Type B pancreatic cell (in vitro differentiated cells): ENCODE measurements around the gene SPATA24. TPM values are rescaled to one million over a fixed set of nuclear protein-coding genes. Genes with fewer than 3 reads are reported as not detected.

ENCODE experiments used
- DNase-seq: peaks from one replicate; pipeline ENCODE4 v3.0.0; 2021; ENCODE audit warnings: mixed read lengths; ENCODE audit not compliant: unreplicated experiment; ENCODE audit errors: extremely low spot score
- H3K27ac Mint-ChIP-seq: 2 replicates; pipeline ENCODE4 v1.8.0; 2021; ENCODE audit warnings: mild to moderate bottlenecking, mixed read lengths
- H3K27me3 Mint-ChIP-seq: 2 replicates; pipeline ENCODE4 v1.8.0; 2021; ENCODE audit warnings: mixed read lengths
- H3K36me3 Mint-ChIP-seq: 2 replicates; pipeline ENCODE4 v1.8.0; 2021; ENCODE audit warnings: mixed read lengths
- H3K4me1 Mint-ChIP-seq: one replicate; pipeline ENCODE4 v1.8.0; 2021; ENCODE audit warnings: mixed read lengths; ENCODE audit not compliant: unreplicated experiment
- H3K4me3 Mint-ChIP-seq: 2 replicates; pipeline ENCODE4 v1.8.0; 2021; ENCODE audit warnings: mild to moderate bottlenecking, mixed read lengths
- H3K9me3 Mint-ChIP-seq: 2 replicates; pipeline ENCODE4 v1.8.0; 2021; ENCODE audit warnings: mixed read lengths
- total RNA-seq: library from RNA; stranded (reverse); gene quantifications from 2 replicates; pipeline ENCODE4 v1.2.1, GENCODE V29; 2021; ENCODE audit warnings: low replicate concordance
- TF ChIP-seq, protein P1 (sequence below): fragments of 200-600 bp; sonication (generic); conservative IDR thresholded peaks from 2 replicates; pipeline ENCODE4 v1.5.0; 2021; ENCODE audit warnings: antibody characterized with exemption, mild to moderate bottlenecking

The SPATA24 gene
- total RNA-seq, 1 donor from 2014 or later, result 7.1 TPM

DNA sequence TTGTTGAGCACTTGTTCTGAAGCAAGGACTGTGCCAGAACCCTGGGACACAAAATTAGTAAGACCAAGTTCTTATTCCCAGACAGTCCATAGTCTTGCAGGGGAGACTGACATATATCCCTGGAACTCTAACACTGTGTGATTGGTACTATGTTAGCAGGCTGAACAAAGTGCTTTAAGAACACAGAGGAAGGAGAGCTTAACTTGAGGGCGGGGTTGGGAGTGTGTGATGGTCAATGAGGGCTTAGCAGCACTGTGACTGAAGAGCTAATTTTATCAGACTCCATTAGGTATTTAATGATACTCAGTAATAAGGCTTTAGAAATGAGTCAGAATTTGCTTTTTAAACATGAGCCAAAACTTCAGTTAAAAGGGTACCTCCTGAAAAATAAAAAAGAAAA is 14.9 kb upstream of the SPATA24 start:
- H3K9me3 Mint-ChIP-seq, result no peaks in the 10 kb centered on the region
- H3K4me1 Mint-ChIP-seq, result peaks cover 9% of the 10 kb centered on the region
- no peak for DNase-seq
- no peak overlapping the region for H3K4me3 Mint-ChIP-seq
- TF ChIP-seq, protein P1, sequence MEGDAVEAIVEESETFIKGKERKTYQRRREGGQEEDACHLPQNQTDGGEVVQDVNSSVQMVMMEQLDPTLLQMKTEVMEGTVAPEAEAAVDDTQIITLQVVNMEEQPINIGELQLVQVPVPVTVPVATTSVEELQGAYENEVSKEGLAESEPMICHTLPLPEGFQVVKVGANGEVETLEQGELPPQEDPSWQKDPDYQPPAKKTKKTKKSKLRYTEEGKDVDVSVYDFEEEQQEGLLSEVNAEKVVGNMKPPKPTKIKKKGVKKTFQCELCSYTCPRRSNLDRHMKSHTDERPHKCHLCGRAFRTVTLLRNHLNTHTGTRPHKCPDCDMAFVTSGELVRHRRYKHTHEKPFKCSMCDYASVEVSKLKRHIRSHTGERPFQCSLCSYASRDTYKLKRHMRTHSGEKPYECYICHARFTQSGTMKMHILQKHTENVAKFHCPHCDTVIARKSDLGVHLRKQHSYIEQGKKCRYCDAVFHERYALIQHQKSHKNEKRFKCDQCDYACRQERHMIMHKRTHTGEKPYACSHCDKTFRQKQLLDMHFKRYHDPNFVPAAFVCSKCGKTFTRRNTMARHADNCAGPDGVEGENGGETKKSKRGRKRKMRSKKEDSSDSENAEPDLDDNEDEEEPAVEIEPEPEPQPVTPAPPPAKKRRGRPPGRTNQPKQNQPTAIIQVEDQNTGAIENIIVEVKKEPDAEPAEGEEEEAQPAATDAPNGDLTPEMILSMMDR, result no peak
- peaks cover 6% of the 10 kb centered on the region for H3K36me3 Mint-ChIP-seq
- no peaks in the 10 kb centered on the region for H3K27me3 Mint-ChIP-seq
- no peak overlapping the region for H3K27ac Mint-ChIP-seq

DNA sequence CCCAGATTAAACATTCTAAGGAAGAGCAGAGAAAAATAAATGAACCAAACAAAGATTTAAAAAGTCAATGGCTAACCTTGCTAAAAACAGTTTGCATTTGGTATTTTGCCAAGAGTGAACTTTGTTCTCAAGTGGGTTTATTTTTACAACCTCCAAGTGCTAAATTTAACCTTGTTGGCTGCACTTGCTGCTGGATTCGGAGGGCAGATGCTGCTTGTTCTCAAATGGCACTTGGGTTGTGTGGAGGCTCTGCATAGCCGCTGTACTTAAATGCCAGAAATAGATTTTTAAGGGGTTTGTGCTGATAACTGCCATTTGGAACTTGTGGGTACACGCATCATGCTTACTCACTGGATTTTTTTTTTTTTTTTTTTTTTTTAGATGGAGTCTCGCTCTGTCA is 13.3 kb upstream of the SPATA24 start:
- Mint-ChIP-seq H3K36me3 (peaks cover 3% of the 10 kb centered on the region), H3K4me3 (no peak overlapping the region), H3K27me3 (no peaks in the 10 kb centered on the region), H3K27ac (no peak overlapping the region), H3K9me3 (no peaks in the 10 kb centered on the region), H3K4me1 (peaks cover 5% of the 10 kb centered on the region)
- TF ChIP-seq, protein P1, result no peak
- no peak for DNase-seq

DNA sequence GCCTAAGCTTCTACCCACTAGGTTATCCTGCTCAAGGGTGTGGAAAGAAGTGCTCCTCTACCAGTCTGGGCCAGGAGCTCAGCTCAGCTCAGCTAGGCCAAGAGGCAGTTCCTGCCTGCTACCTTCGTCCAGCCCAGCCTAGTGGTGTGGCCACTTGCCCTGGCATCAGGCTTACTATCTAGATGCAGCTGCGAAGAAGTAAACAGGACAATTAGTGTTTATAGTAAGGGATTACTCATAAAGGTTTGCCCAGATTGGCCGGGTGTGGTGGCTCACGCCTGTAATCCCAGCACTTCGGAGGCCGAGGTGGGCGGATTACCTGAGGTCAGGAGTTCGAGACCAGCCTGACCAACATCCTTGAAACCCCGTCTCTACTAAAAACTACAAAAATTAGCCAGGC is 12.8 kb upstream of the SPATA24 start:
- TF ChIP-seq, protein P1, result no peak
- Mint-ChIP-seq H3K4me1 (peaks cover 3% of the 10 kb centered on the region), H3K36me3 (peaks cover 3% of the 10 kb centered on the region), H3K9me3 (no peaks in the 10 kb centered on the region), H3K4me3 (no peak overlapping the region), H3K27me3 (no peaks in the 10 kb centered on the region), H3K27ac (no peak overlapping the region)
- DNase-seq, result no peak

DNA sequence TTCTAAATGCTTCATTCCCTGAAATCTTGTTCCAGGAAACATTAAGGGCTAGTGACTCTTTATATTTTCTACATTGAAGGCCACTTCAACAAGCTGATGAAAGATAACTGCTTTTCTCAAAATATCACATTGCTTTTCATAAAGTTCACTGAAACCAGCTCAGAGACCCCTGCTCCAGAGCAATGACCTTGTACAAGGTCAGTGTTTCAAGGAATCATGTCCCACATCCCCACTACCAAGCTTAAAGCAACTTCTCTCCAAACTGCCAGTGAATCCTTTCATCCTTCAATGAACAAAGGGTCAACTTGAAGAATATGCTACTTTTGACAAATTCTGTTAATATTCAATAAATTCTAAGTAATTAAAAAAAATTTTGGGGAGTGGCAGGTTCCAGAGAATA is 12.0 kb upstream of the SPATA24 start:
- Mint-ChIP-seq H3K9me3 (no peaks in the 10 kb centered on the region), H3K27me3 (no peaks in the 10 kb centered on the region), H3K4me1 (peaks cover 3% of the 10 kb centered on the region), H3K27ac (no peak overlapping the region), H3K36me3 (peaks cover 3% of the 10 kb centered on the region), H3K4me3 (no peak overlapping the region)
- TF ChIP-seq, protein P1, result no peak
- DNase-seq, result no peak

DNA sequence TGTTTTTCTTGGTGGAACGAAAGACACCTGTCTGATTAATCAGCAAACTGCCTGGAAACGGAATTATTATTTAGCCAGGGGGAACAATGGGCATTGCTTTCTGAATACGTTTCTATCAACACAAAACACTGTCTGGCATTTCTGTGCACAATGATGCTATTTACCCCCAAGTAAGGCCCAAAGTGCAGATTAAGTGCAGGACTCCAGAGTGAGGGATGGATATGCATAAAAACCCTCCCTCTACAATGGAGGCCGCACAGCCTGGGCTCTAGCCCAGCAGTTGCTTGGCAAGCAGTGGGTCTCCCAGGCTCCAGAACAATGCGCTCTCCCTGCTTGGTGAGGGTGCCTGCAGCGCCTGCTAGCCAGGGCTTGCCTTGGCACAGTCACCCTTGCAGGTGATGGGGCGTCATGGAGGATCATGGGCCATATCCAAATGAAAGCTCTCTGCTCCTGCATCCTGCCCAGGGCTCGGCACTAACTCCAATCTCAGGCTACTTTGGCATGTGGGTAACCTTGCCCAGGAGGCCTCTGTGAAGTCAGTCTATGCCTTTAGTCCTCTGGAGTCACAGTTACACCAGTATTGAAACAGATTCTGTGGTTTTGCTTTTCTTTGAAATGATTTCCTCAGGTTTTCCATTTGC is 11.5 kb upstream of the SPATA24 start:
- DNase-seq, result no peak
- Mint-ChIP-seq H3K27ac (no peak overlapping the region), H3K36me3 (peaks cover 3% of the 10 kb centered on the region), H3K9me3 (no peaks in the 10 kb centered on the region), H3K27me3 (no peaks in the 10 kb centered on the region), H3K4me3 (no peak overlapping the region), H3K4me1 (peaks cover 3% of the 10 kb centered on the region)
- TF ChIP-seq, protein P1, result no peak
